Measurements from ENCODE around the gene TRNP1. TPM values are rescaled to one million over a fixed set of nuclear protein-coding genes. Genes with fewer than 3 reads are reported as not detected.

Gene TRNP1
- total RNA-seq, 1 experiment from 2014 or later: 8.8 TPM

GRCh38 chr1:26994787-26995517, 1.5 kb downstream of the TRNP1 start:
- H3K36me3 ChIP-seq: no peaks in the 10 kb centered on the region
- no peaks in the 10 kb centered on the region for H3K27me3 ChIP-seq
- peak overlapping the region; percentile 25; the same call in 1 of the 2 replicates for H3K4me3 ChIP-seq
- no peak for DNase-seq
- no peaks in the 10 kb centered on the region for H3K9me3 ChIP-seq

DNA sequence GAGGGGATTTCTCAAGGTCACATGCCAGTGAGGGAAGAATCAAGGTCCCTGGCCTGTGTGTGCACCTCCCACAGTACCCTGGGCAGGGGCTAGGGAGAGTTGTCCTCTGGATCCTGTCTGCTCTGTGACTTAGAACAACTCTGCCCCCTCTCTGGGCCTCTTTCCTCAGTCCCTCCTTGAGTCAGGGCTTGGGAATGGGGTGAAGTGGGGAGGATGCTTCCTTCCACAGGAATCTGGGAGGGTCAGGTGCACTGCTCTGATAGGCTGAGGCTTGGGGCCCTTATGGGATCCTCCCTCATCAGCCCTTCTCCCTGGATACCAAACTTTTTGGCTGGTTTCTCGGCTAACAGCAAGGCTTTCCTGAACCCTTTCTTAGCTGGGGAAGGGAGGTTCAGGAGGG, 2.5 kb downstream of the TRNP1 start:
- Histone ChIP-seq H3K36me3 (no peaks in the 10 kb centered on the region), H3K9me3 (no peaks in the 10 kb centered on the region), H3K27me3 (no peaks in the 10 kb centered on the region), H3K4me3 (no peak overlapping the region)
- DNase-seq: no peak

GRCh38 chr1:26996665-26997064, 3.2 kb downstream of the TRNP1 start:
- Histone ChIP-seq H3K4me3 (no peak overlapping the region), H3K27me3 (no peaks in the 10 kb centered on the region), H3K9me3 (no peaks in the 10 kb centered on the region), H3K36me3 (no peaks in the 10 kb centered on the region)
- no peak for DNase-seq

DNA sequence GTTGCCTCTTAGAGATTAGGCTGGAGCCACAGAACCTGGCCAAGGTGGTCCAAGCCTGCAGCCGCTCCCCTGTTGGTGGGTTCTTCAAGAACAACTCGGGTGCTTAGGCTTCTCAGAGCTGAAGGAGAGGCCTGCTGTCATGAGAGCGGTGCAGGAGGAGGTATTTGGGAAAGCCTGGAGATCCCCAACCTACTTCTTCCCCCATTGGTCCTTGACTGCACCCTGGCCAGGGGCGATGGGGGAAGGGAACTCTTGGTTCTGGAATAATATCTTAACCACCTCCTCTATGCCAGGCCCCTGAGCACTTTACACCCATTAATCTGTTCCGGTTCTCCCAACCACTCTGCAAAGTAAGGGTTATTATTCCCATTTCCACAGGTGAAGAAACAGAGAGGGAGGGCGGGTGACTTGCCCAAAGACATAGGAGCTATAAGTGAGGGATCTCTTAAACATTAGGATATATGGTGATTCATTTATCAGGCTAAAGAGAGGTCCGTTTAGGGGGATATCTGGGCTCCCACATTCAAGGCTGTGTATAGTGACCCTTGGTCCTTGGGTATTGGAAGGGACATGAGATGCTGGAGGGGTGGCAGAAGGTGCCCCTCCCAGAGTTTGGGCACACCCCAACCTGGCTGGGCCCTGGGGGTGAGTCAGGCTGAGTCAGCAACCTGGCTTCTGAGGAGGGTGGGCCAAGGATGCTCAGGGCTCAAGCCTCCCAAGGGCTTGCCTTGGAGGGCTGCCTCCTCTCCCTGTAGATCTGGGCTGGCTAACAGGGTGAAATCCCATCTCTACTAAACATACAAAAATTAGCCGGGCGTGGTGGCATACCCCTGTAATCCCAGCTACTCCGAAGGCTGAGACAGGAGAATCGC, 5.2 kb downstream of the TRNP1 start:
- DNase-seq: peak; percentile 65
- Histone ChIP-seq H3K9me3 (no peaks in the 10 kb centered on the region), H3K27me3 (no peaks in the 10 kb centered on the region), H3K36me3 (no peaks in the 10 kb centered on the region), H3K4me3 (no peak overlapping the region)

- Histone ChIP-seq H3K27me3 (no peaks in the 10 kb centered on the region), H3K36me3 (no peaks in the 10 kb centered on the region), H3K4me3 (no peak overlapping the region), H3K9me3 (no peaks in the 10 kb centered on the region)
- peak; percentile 87 for DNase-seq
Observed at GRCh38 chr1:26999440-26999987, 6.0 kb downstream of the TRNP1 start.

DNA sequence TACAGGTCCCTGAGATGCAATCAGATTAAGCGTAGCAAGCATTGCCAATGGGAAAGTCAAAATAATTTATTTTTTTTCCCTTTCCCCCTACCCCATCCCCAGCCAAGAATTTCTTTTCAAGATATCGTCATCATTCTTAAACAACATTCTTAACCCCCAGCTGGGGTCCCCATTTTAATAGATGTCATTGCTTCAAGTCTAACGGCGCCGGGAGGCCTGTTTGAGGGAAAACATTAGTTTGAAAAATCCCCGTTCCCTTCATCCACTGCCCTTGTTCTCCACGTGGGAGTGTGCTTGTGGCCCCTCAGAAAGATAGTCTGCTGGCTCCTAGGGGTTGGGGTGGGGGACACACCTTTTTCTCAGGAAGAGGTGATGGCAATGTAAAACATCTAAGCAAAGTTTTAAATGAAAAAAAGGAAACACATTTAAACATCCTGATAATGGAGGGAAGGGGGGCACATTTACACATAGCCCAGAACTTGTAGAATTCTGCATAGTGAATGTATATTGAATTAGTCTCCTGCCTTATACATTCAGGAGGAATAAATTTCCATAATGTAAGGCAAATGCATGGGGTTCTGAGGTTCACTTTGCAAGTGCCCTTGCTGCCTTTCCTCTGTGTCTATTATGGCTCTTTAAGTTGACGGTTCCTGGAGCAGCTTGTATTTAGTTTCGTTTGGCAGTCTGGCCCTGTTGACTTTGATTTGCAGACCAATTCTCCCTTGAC, 6.8 kb downstream of the TRNP1 start:
- no peaks in the 10 kb centered on the region for H3K9me3 ChIP-seq
- no peaks in the 10 kb centered on the region for H3K27me3 ChIP-seq
- no peak overlapping the region for H3K4me3 ChIP-seq
- no peak for DNase-seq
- no peaks in the 10 kb centered on the region for H3K36me3 ChIP-seq

DNA sequence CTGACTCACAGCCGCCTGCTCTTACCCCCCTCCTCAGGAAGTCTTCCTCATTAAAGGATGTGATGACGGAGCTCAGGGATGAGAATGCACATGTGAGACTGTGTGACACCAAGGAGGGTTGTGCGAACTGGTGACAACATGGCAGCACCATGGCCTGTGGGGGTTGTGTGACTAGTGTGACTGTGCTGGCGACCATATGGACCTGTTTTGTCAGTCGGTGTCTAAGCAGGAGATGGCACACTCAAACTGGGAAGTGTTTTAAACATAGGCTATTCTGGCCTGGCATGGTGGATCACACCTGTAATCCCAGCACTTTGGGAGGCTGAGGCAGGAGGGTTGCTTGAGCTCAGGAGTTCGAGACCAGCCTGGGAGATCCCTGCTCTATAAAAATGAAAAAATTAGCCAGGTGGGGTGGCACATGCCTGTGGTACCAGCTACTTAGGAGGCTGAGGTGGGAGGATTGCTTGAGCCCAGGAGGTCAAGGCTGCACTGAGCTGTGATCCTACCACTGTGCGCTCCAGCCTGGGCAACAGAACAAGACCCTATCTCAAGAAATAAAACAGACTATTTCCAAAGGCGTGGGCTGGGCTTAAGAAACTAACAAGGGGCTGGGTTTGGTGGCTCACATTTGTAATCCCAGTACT, 7.4 kb downstream of the TRNP1 start:
- H3K36me3 ChIP-seq: no peaks in the 10 kb centered on the region
- H3K9me3 ChIP-seq: no peaks in the 10 kb centered on the region
- no peaks in the 10 kb centered on the region for H3K27me3 ChIP-seq
- H3K4me3 ChIP-seq: no peak overlapping the region
- DNase-seq: no peak

- Histone ChIP-seq H3K36me3 (no peaks in the 10 kb centered on the region), H3K27me3 (no peaks in the 10 kb centered on the region), H3K4me3 (no peak overlapping the region), H3K9me3 (no peaks in the 10 kb centered on the region)
- no peak for DNase-seq
Observed at GRCh38 chr1:27001570-27002360, 8.3 kb downstream of the TRNP1 start.

GRCh38 chr1:27003745-27004470, 10.4 kb downstream of the TRNP1 start:
- no peak for DNase-seq
- Histone ChIP-seq H3K27me3 (no peaks in the 10 kb centered on the region), H3K36me3 (no peaks in the 10 kb centered on the region), H3K4me3 (no peak overlapping the region), H3K9me3 (no peaks in the 10 kb centered on the region)

DNA sequence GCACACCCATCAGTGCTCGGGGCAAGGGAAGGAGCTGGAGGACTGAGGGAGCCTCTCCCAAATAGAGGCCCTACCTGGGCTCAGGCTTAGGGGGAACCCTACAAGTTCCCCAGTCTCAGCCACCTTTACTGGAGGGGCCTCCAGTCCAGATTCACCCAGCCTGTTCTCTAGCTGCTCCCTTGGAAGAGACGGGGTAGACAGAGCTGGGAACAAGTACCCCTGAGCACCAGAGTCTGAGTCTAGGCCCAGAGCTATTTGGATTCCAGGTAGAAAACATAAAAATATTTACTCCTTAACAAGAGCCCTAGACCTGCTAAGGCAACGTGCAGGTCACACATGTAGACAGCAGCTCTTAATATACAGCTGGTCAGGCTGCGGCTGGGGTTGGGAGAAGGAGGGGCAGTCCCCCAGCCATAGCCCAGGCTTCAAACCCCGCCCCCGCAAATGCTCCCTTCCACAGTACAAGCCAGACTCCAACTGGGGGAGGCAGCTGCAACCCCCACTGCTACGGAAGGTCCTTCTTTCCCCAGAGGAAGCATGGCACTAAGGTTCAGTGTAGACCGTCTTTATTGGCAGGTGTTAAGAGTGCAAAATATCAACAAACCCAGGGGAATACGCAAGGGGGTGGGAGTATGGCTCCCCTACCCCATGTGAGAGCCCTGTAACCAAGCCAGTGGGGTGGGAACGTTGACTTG, 11.1 kb downstream of the TRNP1 start:
- H3K4me3 ChIP-seq: no peak overlapping the region
- H3K27me3 ChIP-seq: no peaks in the 10 kb centered on the region
- no peak for DNase-seq
- H3K36me3 ChIP-seq: no peaks in the 10 kb centered on the region
- H3K9me3 ChIP-seq: no peaks in the 10 kb centered on the region

DNA sequence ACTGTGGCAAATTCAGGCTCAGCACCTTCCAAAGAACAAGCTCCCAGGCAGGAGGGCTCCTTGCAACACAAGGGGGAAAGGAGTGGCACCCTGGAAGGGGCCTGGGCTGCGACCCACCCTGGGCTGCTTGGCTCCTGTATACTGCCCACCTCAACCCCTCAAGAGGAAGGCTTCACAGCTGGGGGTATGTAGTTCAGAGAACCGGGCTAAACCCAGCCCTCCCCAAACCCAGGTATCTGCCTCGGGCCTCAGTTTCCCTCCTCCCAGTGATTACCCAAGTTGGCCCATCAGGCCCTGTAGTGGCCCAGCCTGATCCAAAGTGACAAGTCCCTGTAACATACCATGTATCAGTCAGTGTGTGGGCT, 11.7 kb downstream of the TRNP1 start:
- H3K36me3 ChIP-seq: no peaks in the 10 kb centered on the region
- H3K27me3 ChIP-seq: no peaks in the 10 kb centered on the region
- H3K4me3 ChIP-seq: no peak overlapping the region
- DNase-seq: no peak
- H3K9me3 ChIP-seq: no peaks in the 10 kb centered on the region

DNA sequence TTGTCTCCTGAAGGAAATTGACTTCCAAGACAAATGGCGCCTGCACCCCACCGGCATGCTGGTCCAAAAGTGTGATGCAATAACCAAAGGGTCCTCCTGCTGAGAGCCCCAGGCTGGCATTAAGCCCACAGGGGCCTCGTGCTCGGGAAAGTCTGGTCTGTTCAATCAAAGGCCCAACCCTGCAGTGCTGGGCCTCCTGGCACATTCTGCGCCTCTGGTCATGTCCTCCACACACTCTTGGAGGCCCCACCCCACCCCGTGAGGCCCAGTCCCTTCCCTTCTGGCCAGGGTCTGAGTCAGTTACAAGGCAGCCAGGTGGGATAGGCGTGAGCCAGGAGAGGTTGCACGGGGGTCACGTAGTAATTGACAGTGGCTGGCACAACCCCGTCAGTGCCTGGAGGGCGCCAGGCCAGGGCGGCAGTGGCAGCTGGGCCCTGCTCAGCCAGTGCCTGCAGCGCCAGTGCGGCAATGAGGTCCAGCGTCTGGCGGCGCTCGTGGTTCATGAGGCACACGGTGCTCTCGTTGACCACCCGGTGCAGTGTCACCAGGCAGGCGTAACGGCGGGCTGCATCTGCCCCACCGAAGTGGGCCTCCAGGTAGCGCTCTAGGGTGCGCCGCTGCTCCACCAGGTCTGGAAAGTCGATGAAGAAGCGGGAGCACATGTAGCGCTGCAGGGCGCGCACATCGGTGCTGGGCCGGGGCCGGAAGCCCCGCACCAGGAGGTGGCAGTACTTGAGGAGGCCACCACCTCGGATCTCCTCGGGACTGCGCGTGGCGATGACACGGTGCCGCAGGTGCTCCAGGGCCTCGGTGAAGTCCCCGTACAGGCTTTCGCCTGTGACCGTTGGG, 12.4 kb downstream of the TRNP1 start:
- no peak overlapping the region for H3K4me3 ChIP-seq
- no peaks in the 10 kb centered on the region for H3K27me3 ChIP-seq
- H3K9me3 ChIP-seq: no peaks in the 10 kb centered on the region
- peak; percentile 42 for DNase-seq
- no peaks in the 10 kb centered on the region for H3K36me3 ChIP-seq

- Histone ChIP-seq H3K27me3 (no peaks in the 10 kb centered on the region), H3K36me3 (no peaks in the 10 kb centered on the region), H3K9me3 (no peaks in the 10 kb centered on the region), H3K4me3 (no peak overlapping the region)
- DNase-seq: no peak
Observed at GRCh38 chr1:27006683-27007082, 13.2 kb downstream of the TRNP1 start.

- Histone ChIP-seq H3K27me3 (no peaks in the 10 kb centered on the region), H3K36me3 (no peaks in the 10 kb centered on the region)
- no peak for DNase-seq
Observed at GRCh38 chr1:27007909-27008582, 14.6 kb downstream of the TRNP1 start.

More at GRCh38 chr1:27007909-27008582, 14.6 kb downstream of the TRNP1 start:
- no peaks in the 10 kb centered on the region for H3K9me3 ChIP-seq
- H3K4me3 ChIP-seq: no peak overlapping the region

All from MG63 (cell line).